A549 (cell line): ENCODE results near the gene LYPD6. TPM values are rescaled to one million over a fixed set of nuclear protein-coding genes. Genes with fewer than 3 reads are reported as not detected.

Source experiments
- ATAC-seq, 2 experiments: fragments of 200-7000 bp in 1 of 2; fragments of >200 bp in 1 of 2; cut with Nextera tagmentation in 1 of 2; cut with Tn5 transposase in 1 of 2; 3 replicates each; pipeline versions ENCODE4 v1.8.0 to v1.9.1; 2018 to 2020; ENCODE audit warnings: mild to moderate bottlenecking in 1 of 2, moderate library complexity in 1 of 2
- CTCF ChIA-PET: fragments of 300-600 bp; sonication (Branson Sonifier 250); formaldehyde crosslinking; extraction: SDS; loops from one replicate; lab custom pipeline; 2021; ENCODE audit warnings: antibody characterized with exemption, inconsistent platforms; lab: Yijun Ruan, JAX
- POLR2A ChIA-PET: fragments of 350-600 bp; formaldehyde crosslinking; extraction: SDS; loops from one replicate; lab custom pipeline; 2021; ENCODE audit warnings: antibody characterized with exemption, inconsistent platforms; lab: Yijun Ruan, JAX
- DNase-seq, 2 experiments: peaks; one replicate each; pipeline versions ENCODE4 v3.0.0 to v3.0.0-alpha.2; 2011 to 2016; ENCODE audit warnings: low read depth in 1 of 2, low spot score in 1 of 2
- FAIRE-seq: peaks from 2 replicates; lab custom pipeline; 2011; peaks lifted over from hg19 to GRCh38; lab: Jason Lieb, UNC
- H3K27ac ChIP-seq, 2 experiments: fragments of >200 bp; sonication (Bioruptor Twin); formaldehyde crosslinking; 3 replicates each; pipeline ENCODE4 v1.5.1; 2016 to 2017
- H3K4me1 ChIP-seq: fragments of >200 bp; sonication (Bioruptor Twin); formaldehyde crosslinking; 3 replicates; pipeline ENCODE4 v1.6.1; 2016
- H3K4me2 ChIP-seq: fragments of >200 bp; sonication (Bioruptor Twin); formaldehyde crosslinking; 3 replicates; pipeline ENCODE4 v1.6.1; 2016
- H3K4me3 ChIP-seq: fragments of >200 bp; sonication (Bioruptor Twin); formaldehyde crosslinking; 3 replicates; pipeline ENCODE4 v1.5.1; 2016
- H3K9me3 ChIP-seq: fragments of >200 bp; sonication (Bioruptor Twin); formaldehyde crosslinking; 3 replicates; pipeline ENCODE4 v1.6.1; 2016
- BHLHE40 ChIP-seq: IDR thresholded peaks from 2 replicates; pipeline ENCODE4 v1.6.1; 2012; ENCODE audit warnings: low read depth, low read length, inconsistent platforms
- CHD2 ChIP-seq: fragments of 150-350 bp; IDR thresholded peaks from 2 replicates; pipeline ENCODE4 v1.6.1; 2014; ENCODE audit warnings: low read length; ENCODE audit not compliant: partially characterized antibody
- EHF ChIP-seq: fragments of 250-450 bp; sonication (Bioruptor Pico); IDR thresholded peaks from 2 replicates; pipeline ENCODE4 v1.5.0; 2020; ENCODE audit warnings: mild to moderate bottlenecking
- FOSB ChIP-seq: fragments of 250-450 bp; sonication (Bioruptor Pico); IDR thresholded peaks from 2 replicates; pipeline ENCODE4 v1.5.0; 2020; ENCODE audit warnings: mild to moderate bottlenecking, moderate library complexity
- GATA3 ChIP-seq: IDR thresholded peaks from 2 replicates; pipeline ENCODE4 v1.6.1; 2012; ENCODE audit warnings: borderline replicate concordance
- HDAC2 ChIP-seq: fragments of 200-600 bp; sonication (generic); IDR thresholded peaks from 2 replicates; pipeline ENCODE4 v1.6.1; 2016
- HEYL ChIP-seq: fragments of 250-450 bp; sonication (Bioruptor Pico); IDR thresholded peaks from 2 replicates; pipeline ENCODE4 v1.8.0; 2021; ENCODE audit warnings: mild to moderate bottlenecking, moderate library complexity
- HOXA7 ChIP-seq: fragments of 250-450 bp; sonication (Bioruptor Pico); IDR thresholded peaks from 2 replicates; pipeline ENCODE4 v1.5.0; 2020; ENCODE audit warnings: mild to moderate bottlenecking, moderate library complexity
- HOXB5 ChIP-seq: fragments of 250-450 bp; sonication (Bioruptor Pico); IDR thresholded peaks from 2 replicates; pipeline ENCODE4 v1.5.0; 2020; ENCODE audit warnings: mild to moderate bottlenecking, moderate library complexity
- JUN ChIP-seq, 2 experiments: fragments of >200 bp; sonication (Bioruptor Twin); formaldehyde crosslinking; IDR thresholded peaks; 2 replicates in 1 of 2; 3 replicates in 1 of 2; pipeline ENCODE4 v1.6.1; 2016 to 2017
- JUNB ChIP-seq: fragments of >200 bp; sonication (Bioruptor Twin); formaldehyde crosslinking; IDR thresholded peaks from 2 replicates; pipeline ENCODE4 v1.6.1; 2016
- KDM5A ChIP-seq: fragments of 200-600 bp; sonication (generic); IDR thresholded peaks from 2 replicates; pipeline ENCODE4 v1.6.1; 2016; ENCODE audit warnings: antibody characterized with exemption, mild to moderate bottlenecking
- MAX ChIP-seq: IDR thresholded peaks from 2 replicates; pipeline ENCODE4 v1.6.1; 2012
- MYC ChIP-seq: IDR thresholded peaks from 2 replicates; pipeline ENCODE4 v1.6.1; 2012; ENCODE audit warnings: mild to moderate bottlenecking, inconsistent platforms, low read length, improper control_type of control experiment, borderline replicate concordance
- NFE2L2 ChIP-seq: fragments of 150-350 bp; conservative IDR thresholded peaks from 2 replicates; pipeline ENCODE4 v1.6.1; 2014; ENCODE audit warnings: low read length
- NR3C1 ChIP-seq: fragments of >200 bp; sonication (Bioruptor Twin); formaldehyde crosslinking; IDR thresholded peaks from 3 replicates; pipeline ENCODE4 v1.6.1; 2017
- PBX3 ChIP-seq: IDR thresholded peaks from 2 replicates; pipeline ENCODE4 v1.6.1; 2012
- PHF8 ChIP-seq: fragments of 200-600 bp; sonication (generic); IDR thresholded peaks from 2 replicates; pipeline ENCODE4 v1.6.1; 2016; ENCODE audit warnings: low read depth, mild to moderate bottlenecking, antibody characterized with exemption, moderate library complexity, borderline replicate concordance
- RAD21 ChIP-seq, 2 experiments: fragments of >200 bp in 1 of 2; sonication (Bioruptor Twin) in 1 of 2; formaldehyde crosslinking in 1 of 2; IDR thresholded peaks in 1 of 2; conservative IDR thresholded peaks in 1 of 2; 2 replicates in 1 of 2; 3 replicates in 1 of 2; pipeline ENCODE4 v1.6.1; 2012 to 2018; ENCODE audit warnings: inconsistent platforms in 1 of 2
- RARB ChIP-seq: fragments of 250-450 bp; sonication (Bioruptor Pico); IDR thresholded peaks from 2 replicates; pipeline ENCODE4 v1.8.0; 2021; ENCODE audit warnings: mild to moderate bottlenecking, moderate library complexity
- RFX5 ChIP-seq: fragments of 450-650 bp; IDR thresholded peaks from 2 replicates; pipeline ENCODE4 v1.7.1; 2014; ENCODE audit warnings: antibody characterized with exemption, mild to moderate bottlenecking, moderate library complexity
- RNF2 ChIP-seq: fragments of 200-600 bp; sonication (generic); IDR thresholded peaks from 2 replicates; pipeline ENCODE4 v1.6.1; 2016; ENCODE audit warnings: low read depth, mild to moderate bottlenecking, antibody characterized with exemption, moderate library complexity, borderline replicate concordance
- SREBF2 ChIP-seq: fragments of 450-650 bp; IDR thresholded peaks from 2 replicates; pipeline ENCODE4 v1.6.1; 2014; ENCODE audit warnings: mild to moderate bottlenecking, moderate library complexity
- TP53 ChIP-seq: fragments of 250-450 bp; sonication (Bioruptor Pico); IDR thresholded peaks from 2 replicates; pipeline ENCODE4 v1.5.0; 2021; ENCODE audit warnings: mild to moderate bottlenecking, moderate library complexity
- USF2 ChIP-seq: fragments of 450-650 bp; IDR thresholded peaks from 2 replicates; pipeline ENCODE4 v1.6.1; 2014; ENCODE audit warnings: antibody characterized with exemption
- ZFP36 ChIP-seq: fragments of 450-650 bp; IDR thresholded peaks from 2 replicates; pipeline ENCODE4 v1.6.1; 2014; ENCODE audit warnings: borderline replicate concordance; ENCODE audit not compliant: partially characterized antibody
- ZSCAN20 ChIP-seq: fragments of 250-450 bp; sonication (Bioruptor Pico); IDR thresholded peaks from 2 replicates; pipeline ENCODE4 v1.8.0; 2022; ENCODE audit warnings: mild to moderate bottlenecking, moderate library complexity
- WGBS: methylation state at CpG from one replicate; pipeline ENCODE4 v1.1.6; 2017; ENCODE audit errors: missing lambda C conversion rate; 5-methylcytosine and 5-hydroxymethylcytosine counted together
- polyA minus RNA-seq: library from RNA; depleted of rRNA, polyadenylated mRNA; stranded (reverse); fragments of >200 nt; gene quantifications from 2 replicates; pipeline ENCODE4 v1.2.3, GENCODE V29; 2011; rRNA and poly(A)+ RNA removed
- polyA plus RNA-seq, 4 experiments: library from polyadenylated mRNA; depleted of rRNA in 3 of 4; stranded (reverse); fragments of >200 nt; fragmentation: RNase III in 1 of 4; extraction: RNeasy Plus Mini Kit Qiagen cat#74134 plus additional on column Dnase treatment in 1 of 4; gene quantifications; 2 replicates in 3 of 4; 3 replicates in 1 of 4; pipeline ENCODE4 v1.2.3, GENCODE V29; 2011 to 2017
- TF ChIP-seq, protein P1 (sequence below): fragments of 200-600 bp; sonication (generic); IDR thresholded peaks from 2 replicates; pipeline ENCODE4 v1.6.1; 2016; ENCODE audit warnings: antibody characterized with exemption, mild to moderate bottlenecking, moderate library complexity
- TF ChIP-seq, protein P2 (sequence below): IDR thresholded peaks from 2 replicates; pipeline ENCODE4 v1.6.1; 2012; ENCODE audit warnings: low read depth, borderline replicate concordance

LYPD6 gene, protein sequence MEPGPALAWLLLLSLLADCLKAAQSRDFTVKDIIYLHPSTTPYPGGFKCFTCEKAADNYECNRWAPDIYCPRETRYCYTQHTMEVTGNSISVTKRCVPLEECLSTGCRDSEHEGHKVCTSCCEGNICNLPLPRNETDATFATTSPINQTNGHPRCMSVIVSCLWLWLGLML
- polyA plus RNA-seq (2011; rRNA removed): 0.09 and 0.15 TPM in 2 replicates
- polyA plus RNA-seq (2012; cell fraction: cytosol; rRNA removed): 0.03 and 0.05 TPM in 2 replicates
- polyA plus RNA-seq (2012; cell fraction: nucleus; rRNA removed): 0.01 TPM in 2 replicates
- 0.04 to 0.08 TPM (median 0.07 TPM) in 3 replicates for polyA plus RNA-seq (2017; fragmentation: RNase III; extraction: RNeasy Plus Mini Kit Qiagen cat#74134 plus additional on column Dnase treatment)
- 0.21 and 0.54 TPM in 2 replicates for polyA minus RNA-seq

DNA sequence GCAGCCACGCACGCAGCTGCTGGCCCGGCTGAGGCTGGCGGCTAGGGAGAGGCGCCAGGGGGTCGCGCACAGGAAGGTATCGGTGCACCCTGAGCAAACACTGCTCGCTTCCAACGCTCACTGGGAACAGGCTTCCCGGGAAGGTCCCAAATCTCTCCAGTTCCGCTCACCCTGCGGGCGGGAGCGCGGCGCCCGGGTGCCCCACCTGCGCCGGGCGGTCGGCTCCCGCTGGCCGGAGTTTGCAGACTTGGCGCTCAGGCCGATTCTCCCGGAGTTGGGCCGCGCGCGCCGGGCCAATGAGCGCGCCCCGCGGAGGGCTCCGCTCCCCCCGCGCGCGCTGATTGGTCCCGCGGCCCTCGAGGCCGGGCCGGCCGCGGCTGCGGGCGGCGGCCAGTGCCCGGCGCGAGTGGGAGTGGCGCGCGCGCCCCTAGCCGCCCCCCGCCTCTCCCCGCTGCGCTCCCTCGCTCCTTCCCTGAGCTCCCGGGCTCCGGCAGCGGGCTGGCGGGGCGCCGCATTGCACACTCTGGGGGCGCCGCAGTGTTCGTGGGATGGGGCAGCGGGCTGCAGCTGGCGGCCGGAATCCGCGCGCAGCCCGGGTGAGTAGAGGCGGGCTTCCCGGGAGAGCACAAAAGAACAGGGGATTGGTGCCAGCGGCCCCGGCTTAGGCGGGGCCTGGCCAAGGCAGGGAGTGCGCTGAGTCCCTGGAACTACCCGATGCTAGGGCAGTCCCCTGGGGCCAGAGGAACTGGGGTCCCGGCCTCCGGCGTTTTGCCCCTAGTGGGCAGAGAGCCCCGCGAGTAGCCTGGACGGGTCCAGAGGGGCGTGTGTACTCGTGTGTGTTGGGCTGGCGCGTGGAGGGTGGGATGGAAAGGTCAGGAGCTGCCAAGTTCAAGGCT lies at the start of gene LYPD6:
LYPD6 (plus strand) TSS at position 461 of the 896 bp plus-strand sequence. CDS start 107,122 bp downstream, outside the sequence.
- TF ChIP-seq HOXA7: no peak
- no peak for TF ChIP-seq RAD21 (conservative IDR thresholded peaks at IDR 0.05 in 1 of 2, IDR thresholded peaks at IDR 0.05 in 1 of 2)
- no peak for TF ChIP-seq PHF8
- no peak for TF ChIP-seq PBX3
- no peak for TF ChIP-seq RNF2
- TF ChIP-seq HEYL: no peak
- no peak for TF ChIP-seq JUNB
- no peak for TF ChIP-seq USF2
- no peak for TF ChIP-seq CHD2
- TF ChIP-seq RFX5: no peak
- no peak for TF ChIP-seq NR3C1
- WGBS: 20% methylated on average over 3 of the region's 96 CpGs
- H3K9me3 ChIP-seq: no peaks in the 10 kb centered on the region

GRCh38 chr2:149281441-149281840 lies 48.9 kb upstream of the LYPD6 start:
- ChIA-PET CTCF (no interaction called here), POLR2A (no interaction called here)
- TF ChIP-seq RARB (CRISPR knock-in tag): no peak
- TF ChIP-seq KDM5A: no peak
- TF ChIP-seq MYC: no peak
- no peak for TF ChIP-seq HOXB5
- no peak for TF ChIP-seq GATA3
- no peak for TF ChIP-seq HDAC2
- no peak for TF ChIP-seq ZSCAN20
- no peak for TF ChIP-seq FOSB (CRISPR knock-in tag)
- no peak for TF ChIP-seq TP53
- TF ChIP-seq JUN (IDR thresholded peaks at IDR 0.05): no peak
- no peak for TF ChIP-seq ZFP36
- TF ChIP-seq NFE2L2: no peak
- no peak for TF ChIP-seq MAX
- TF ChIP-seq, protein P1, sequence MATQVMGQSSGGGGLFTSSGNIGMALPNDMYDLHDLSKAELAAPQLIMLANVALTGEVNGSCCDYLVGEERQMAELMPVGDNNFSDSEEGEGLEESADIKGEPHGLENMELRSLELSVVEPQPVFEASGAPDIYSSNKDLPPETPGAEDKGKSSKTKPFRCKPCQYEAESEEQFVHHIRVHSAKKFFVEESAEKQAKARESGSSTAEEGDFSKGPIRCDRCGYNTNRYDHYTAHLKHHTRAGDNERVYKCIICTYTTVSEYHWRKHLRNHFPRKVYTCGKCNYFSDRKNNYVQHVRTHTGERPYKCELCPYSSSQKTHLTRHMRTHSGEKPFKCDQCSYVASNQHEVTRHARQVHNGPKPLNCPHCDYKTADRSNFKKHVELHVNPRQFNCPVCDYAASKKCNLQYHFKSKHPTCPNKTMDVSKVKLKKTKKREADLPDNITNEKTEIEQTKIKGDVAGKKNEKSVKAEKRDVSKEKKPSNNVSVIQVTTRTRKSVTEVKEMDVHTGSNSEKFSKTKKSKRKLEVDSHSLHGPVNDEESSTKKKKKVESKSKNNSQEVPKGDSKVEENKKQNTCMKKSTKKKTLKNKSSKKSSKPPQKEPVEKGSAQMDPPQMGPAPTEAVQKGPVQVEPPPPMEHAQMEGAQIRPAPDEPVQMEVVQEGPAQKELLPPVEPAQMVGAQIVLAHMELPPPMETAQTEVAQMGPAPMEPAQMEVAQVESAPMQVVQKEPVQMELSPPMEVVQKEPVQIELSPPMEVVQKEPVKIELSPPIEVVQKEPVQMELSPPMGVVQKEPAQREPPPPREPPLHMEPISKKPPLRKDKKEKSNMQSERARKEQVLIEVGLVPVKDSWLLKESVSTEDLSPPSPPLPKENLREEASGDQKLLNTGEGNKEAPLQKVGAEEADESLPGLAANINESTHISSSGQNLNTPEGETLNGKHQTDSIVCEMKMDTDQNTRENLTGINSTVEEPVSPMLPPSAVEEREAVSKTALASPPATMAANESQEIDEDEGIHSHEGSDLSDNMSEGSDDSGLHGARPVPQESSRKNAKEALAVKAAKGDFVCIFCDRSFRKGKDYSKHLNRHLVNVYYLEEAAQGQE: no peak
- TF ChIP-seq, protein P2, sequence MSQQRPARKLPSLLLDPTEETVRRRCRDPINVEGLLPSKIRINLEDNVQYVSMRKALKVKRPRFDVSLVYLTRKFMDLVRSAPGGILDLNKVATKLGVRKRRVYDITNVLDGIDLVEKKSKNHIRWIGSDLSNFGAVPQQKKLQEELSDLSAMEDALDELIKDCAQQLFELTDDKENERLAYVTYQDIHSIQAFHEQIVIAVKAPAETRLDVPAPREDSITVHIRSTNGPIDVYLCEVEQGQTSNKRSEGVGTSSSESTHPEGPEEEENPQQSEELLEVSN: no peak
- no peak for TF ChIP-seq BHLHE40
- TF ChIP-seq EHF (CRISPR knock-in tag): no peak
- no peak for TF ChIP-seq SREBF2
- Histone ChIP-seq H3K4me2 (no peak overlapping the region), H3K27ac (no peak overlapping the region), H3K4me1 (no peaks in the 10 kb centered on the region), H3K9me3 (no peaks in the 10 kb centered on the region), H3K4me3 (no peak overlapping the region)
- FAIRE-seq (no peak), ATAC-seq (no peak), DNase-seq (no peak)
- 4% methylated on average over 3 of the region's 3 CpGs for WGBS

More for the DNA sequence above, at the start of gene LYPD6:
- Histone ChIP-seq H3K4me2 (peak within 1 kb of the TSS; percentile 84), H3K4me3 (peak within 1 kb of the TSS; percentile 55), H3K27ac (peak within 1 kb of the TSS in 1 of 2 experiments; percentile 73; a peak in 3 of 6 replicates), H3K4me1 (0 out of 3 replicates have a peak, but pooled peaks cover 8% of the 10 kb centered on the region)
- peak; percentile 88 to 94 for ATAC-seq
- peak; percentile 53 to 68 for DNase-seq
- POLR2A ChIA-PET: no interaction called here
- CTCF ChIA-PET: interaction anchor here (0.6 kb wide), 2 partner anchors 1154 to 1958 kb away, joined by 3 read pairs; no protein-coding TSS in a partner anchor
- no peak for FAIRE-seq
